ENCODE results near the gene TAF11L3. TPM values are rescaled to one million over a fixed set of nuclear protein-coding genes. Genes with fewer than 3 reads are reported as not detected.
"Not testable (repeated sequence)": the region's sequence is repeated elsewhere in the genome, so short reads cannot be mapped to it uniquely, and the experiment has no call there.

The TAF11L3 gene
- total and polyA plus RNA-seq, 12 donors: not detected

DNA sequence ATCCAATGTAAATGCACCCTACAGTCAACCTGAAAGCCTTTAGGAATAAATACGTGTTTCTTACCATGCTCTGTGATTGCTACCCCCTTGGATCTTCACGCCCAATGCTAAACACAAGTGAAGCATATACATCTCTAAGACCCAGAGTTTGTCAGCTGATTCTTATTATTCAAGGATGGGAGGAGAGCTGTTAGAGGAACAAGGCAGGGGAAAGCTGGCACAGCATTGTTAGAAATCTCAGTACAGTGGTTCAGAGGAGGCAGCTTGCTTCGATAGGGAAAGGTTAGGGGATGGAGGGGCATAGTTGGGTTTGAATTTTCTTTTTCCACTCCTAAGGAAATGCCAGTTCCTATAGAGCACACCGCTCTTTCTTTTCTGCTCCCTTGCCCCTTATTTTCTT, 36.8 kb upstream of the TAF11L3 start:
- 63% methylated on average over 4 of the region's 4 CpGs for WGBS, 2 donors
- ATAC-seq (no peak), DNase-seq (no peak)
- Histone ChIP-seq H3K4me1 (no peaks in the 10 kb centered on the region), H3K9me3 (no peaks in the 10 kb centered on the region), H3K4me3 (no peak overlapping the region), H3K27ac (no peak overlapping the region), H3K27me3 (peaks cover 0 to 7% (median 4%) of the 10 kb centered on the region in 7 donors), H3K36me3 (no peaks in the 10 kb centered on the region)
- TF ChIP-seq, protein P1, sequence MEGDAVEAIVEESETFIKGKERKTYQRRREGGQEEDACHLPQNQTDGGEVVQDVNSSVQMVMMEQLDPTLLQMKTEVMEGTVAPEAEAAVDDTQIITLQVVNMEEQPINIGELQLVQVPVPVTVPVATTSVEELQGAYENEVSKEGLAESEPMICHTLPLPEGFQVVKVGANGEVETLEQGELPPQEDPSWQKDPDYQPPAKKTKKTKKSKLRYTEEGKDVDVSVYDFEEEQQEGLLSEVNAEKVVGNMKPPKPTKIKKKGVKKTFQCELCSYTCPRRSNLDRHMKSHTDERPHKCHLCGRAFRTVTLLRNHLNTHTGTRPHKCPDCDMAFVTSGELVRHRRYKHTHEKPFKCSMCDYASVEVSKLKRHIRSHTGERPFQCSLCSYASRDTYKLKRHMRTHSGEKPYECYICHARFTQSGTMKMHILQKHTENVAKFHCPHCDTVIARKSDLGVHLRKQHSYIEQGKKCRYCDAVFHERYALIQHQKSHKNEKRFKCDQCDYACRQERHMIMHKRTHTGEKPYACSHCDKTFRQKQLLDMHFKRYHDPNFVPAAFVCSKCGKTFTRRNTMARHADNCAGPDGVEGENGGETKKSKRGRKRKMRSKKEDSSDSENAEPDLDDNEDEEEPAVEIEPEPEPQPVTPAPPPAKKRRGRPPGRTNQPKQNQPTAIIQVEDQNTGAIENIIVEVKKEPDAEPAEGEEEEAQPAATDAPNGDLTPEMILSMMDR (IDR thresholded peaks at IDR 0.05): no peak
- intact Hi-C loops (cut with DNase I): no loop called here

DNA sequence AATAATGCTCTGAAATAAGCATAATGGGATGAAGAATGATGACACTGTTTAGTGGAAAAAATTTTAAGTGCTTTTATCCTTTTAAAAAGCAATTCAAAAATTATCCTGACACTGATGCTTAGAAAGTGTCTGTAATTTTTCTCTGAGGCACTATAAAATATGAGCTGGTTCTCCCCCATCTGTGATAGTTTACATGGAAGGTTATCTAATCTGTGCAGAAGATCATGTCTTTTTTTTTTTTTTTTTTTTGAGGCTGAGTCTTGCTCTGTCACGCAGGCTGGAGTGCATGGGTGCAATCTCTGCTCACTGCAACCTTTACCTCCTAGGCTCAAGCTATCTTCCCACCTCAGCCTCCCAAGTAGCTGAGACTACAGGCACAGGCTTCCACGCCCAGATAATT, 35.4 kb upstream of the TAF11L3 start:
- no peak overlapping the region for H3K27ac ChIP-seq
- H3K36me3 ChIP-seq: no peaks in the 10 kb centered on the region
- no peaks in the 10 kb centered on the region for H3K4me1 ChIP-seq
- intact Hi-C loops (cut with DNase I): no loop called here
- no peaks in the 10 kb centered on the region for H3K9me3 ChIP-seq
- peaks cover 0 to 7% (median 4%) of the 10 kb centered on the region in 7 donors for H3K27me3 ChIP-seq
- H3K4me3 ChIP-seq: no peak overlapping the region
- no peak for ATAC-seq
- no peak for DNase-seq
- TF ChIP-seq, protein P1 (IDR thresholded peaks at IDR 0.05): no peak
- WGBS, 2 donors: 66 to 68% methylated on average over 2 of the region's 2 CpGs

DNA sequence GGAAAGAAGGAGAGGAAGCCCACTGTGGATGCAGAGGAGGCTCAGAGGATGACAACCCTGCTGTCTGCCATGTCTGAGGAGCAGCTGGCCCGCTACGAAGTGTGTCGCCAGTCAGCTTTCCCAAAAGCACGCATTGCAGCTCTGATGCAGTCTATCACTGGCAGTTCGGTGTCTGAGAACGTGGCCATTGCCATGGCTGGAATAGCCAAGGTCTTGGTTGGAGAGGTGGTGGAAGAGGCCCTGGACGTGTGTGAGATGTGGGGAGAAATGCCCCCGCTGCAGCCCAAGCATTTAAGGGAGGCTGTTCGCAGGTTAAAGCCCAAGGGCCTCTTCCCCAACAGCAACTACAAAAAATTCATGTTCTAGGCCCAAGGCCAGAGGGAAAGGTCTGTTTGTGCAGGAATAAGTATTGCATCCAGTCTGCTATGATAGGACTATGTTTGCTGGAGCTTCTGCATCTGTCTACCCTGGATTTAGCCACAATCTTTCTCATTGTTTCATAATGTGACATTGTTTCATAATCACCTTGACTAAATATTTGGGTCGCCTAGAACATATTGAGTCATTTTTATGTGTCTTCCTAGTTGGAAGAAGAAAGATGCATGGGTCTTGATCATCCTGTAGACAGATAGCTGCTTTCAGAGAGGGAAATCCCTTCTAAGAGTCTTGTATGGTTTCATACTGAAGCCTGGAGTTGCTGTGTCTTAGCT, 31.5 kb upstream of the TAF11L3 start:
- H3K36me3 ChIP-seq; H3K4me1 ChIP-seq; H3K27me3 ChIP-seq; DNase-seq; ATAC-seq; H3K9me3 ChIP-seq; intact Hi-C loops (cut with DNase I); H3K4me3 ChIP-seq; H3K27ac ChIP-seq: not testable (repeated sequence)
- WGBS, 2 donors: 80 to 84% methylated on average over 10 of the region's 10 CpGs

DNA sequence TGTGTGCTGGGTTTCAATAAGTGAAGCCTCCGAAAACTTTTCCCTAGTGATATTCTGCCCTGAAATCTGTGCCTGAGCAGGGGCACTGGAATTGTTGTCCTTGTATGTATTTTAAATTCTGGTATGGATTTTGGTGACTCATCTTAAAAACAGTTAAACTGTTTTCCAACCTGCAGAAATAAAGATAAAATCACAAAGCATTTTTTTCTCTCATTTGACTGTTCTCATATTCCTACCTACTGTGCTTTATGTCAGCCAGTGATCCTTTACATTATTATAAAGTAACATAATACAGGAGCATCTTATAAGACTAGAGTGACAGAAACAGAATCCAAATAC, 31.0 kb upstream of the TAF11L3 start:
- Histone ChIP-seq H3K36me3 (no peaks in the 10 kb centered on the region), H3K27ac (no peak overlapping the region), H3K4me1 (no peaks in the 10 kb centered on the region), H3K9me3 (peaks cover 0 to 2% (median 0%) of the 10 kb centered on the region in 11 donors), H3K4me3 (no peak overlapping the region), H3K27me3 (peaks cover 0 to 7% (median 0%) of the 10 kb centered on the region in 7 donors)
- TF ChIP-seq, protein P1 (IDR thresholded peaks at IDR 0.05): no peak
- intact Hi-C loops (cut with DNase I): no loop called here
- DNase-seq: no peak
- 87 to 95% methylated on average over 1 of the region's 1 CpG for WGBS, 2 donors
- no peak for ATAC-seq

DNA sequence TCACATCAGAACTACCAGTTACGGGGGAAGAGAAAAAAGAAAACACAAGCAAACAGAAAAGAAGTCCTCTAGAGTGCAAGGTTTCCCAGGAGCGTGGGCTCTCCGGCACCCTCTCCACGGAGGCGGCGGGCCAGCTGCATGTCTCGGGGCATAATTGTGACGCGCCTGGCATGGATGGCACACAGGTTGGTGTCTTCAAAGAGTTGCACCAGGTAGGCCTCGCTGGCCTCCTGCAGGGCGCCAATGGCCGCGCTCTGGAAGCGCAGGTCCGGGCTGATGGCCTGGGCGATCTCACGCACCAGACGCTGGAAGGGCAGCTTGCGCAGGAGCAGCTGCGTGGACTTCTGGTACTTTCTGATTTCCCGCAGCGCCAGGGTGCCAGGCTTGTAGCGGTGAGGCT, 26.9 kb upstream of the TAF11L3 start:
- 94 to 95% methylated on average over 21 to 23 of the region's 23 CpGs for WGBS, 2 donors
- intact Hi-C loops (cut with DNase I): not testable (repeated sequence)

More for the DNA sequence above, 26.9 kb upstream of the TAF11L3 start:
- ATAC-seq, H3K36me3 ChIP-seq, DNase-seq, H3K27me3 ChIP-seq, H3K4me1 ChIP-seq, H3K27ac ChIP-seq, H3K4me3 ChIP-seq, H3K9me3 ChIP-seq: not testable (repeated sequence)
